K562 (cell line): ENCODE results near the gene ZNF750. TPM values are rescaled to one million over a fixed set of nuclear protein-coding genes. Genes with fewer than 3 reads are reported as not detected.

Experiments
- ATAC-seq: fragments of 200-7000 bp; cut with Tn5 transposase; 3 replicates; pipeline ENCODE4 v1.9.1; 2020; ENCODE audit warnings: moderate library complexity
- BruUV-seq: library from RNA; stranded (reverse); fragments of 400-500 nt; replicated peaks from 2 replicates; lab custom pipeline; 2021; lab: Mats Ljungman, UMichigan
- CTCF ChIA-PET: fragments of 300-600 bp; formaldehyde crosslinking; extraction: SDS; loops from one replicate; lab custom pipeline; 2021; ENCODE audit warnings: low intra/inter-chr PET ratio; lab: Yijun Ruan, JAX
- POLR2A ChIA-PET: fragments of 300-600, 350-650 bp; sonication (Branson Sonifier 250); formaldehyde crosslinking; extraction: SDS; loops from one replicate; lab custom pipeline; 2021; ENCODE audit warnings: antibody characterized with exemption, inconsistent platforms; lab: Yijun Ruan, JAX
- DNase-seq, 4 experiments: peaks; one replicate each; pipeline versions ENCODE4 v3.0.0 to v3.0.0-alpha.2; 2011 to 2018; ENCODE audit warnings: low spot score in 3 of 4, mixed read lengths in 3 of 4; ENCODE audit errors: extremely low read depth in 1 of 4
- FAIRE-seq: peaks from 2 replicates; lab custom pipeline; 2011; peaks lifted over from hg19 to GRCh38; lab: Jason Lieb, UNC
- H2AFZ ChIP-seq: 2 replicates; pipeline ENCODE4 v1.6.0; 2011; ENCODE audit warnings: low read depth, low read length, control low read depth, inconsistent platforms
- H3K27ac ChIP-seq: fragments of 200-600 bp; 3 replicates; pipeline ENCODE4 v1.8.0; 2011; ENCODE audit warnings: low read depth, mild to moderate bottlenecking, control low read depth, inconsistent platforms, low read length, moderate library complexity, mixed read lengths; ENCODE audit errors: extremely low read depth
- H3K27me3 ChIP-seq, 2 experiments: fragments of 300-600 bp in 1 of 2; 2 replicates in 1 of 2; 3 replicates in 1 of 2; pipeline versions ENCODE4 v1.6.0 to v1.8.0; 2011; ENCODE audit warnings: inconsistent platforms in 2 of 2, low read length in 2 of 2, mild to moderate bottlenecking in 1 of 2, mixed read lengths in 1 of 2, moderate library complexity in 1 of 2; ENCODE audit not compliant: control insufficient read depth in 2 of 2, insufficient read depth in 2 of 2
- H3K36me3 ChIP-seq: fragments of 300-600 bp; 3 replicates; pipeline ENCODE4 v1.8.0; 2011; ENCODE audit warnings: mild to moderate bottlenecking, low read length, inconsistent platforms; ENCODE audit not compliant: control insufficient read depth, insufficient read depth
- H3K4me1 ChIP-seq, 2 experiments: fragments of 200-600 bp in 1 of 2; replicated peaks in 1 of 2; 2 replicates in 1 of 2; 3 replicates in 1 of 2; pipeline versions ENCODE4 v1.5.1 to v1.8.0; 2011; ENCODE audit warnings: inconsistent platforms in 2 of 2, low read length in 2 of 2, mild to moderate bottlenecking in 1 of 2, mixed read lengths in 1 of 2, moderate library complexity in 1 of 2; ENCODE audit not compliant: control insufficient read depth in 2 of 2, insufficient read depth in 2 of 2
- H3K4me2 ChIP-seq: 2 replicates; pipeline ENCODE4 v1.6.1; 2011; ENCODE audit warnings: low read length, control low read depth, inconsistent platforms, mixed read lengths; ENCODE audit not compliant: insufficient read depth
- H3K4me3 ChIP-seq: fragments of 200-600 bp; sonication (generic), shearing (Covaris generic); 2 replicates; pipeline ENCODE4 v1.5.1; 2016; ENCODE audit warnings: control low read depth, inconsistent platforms
- H3K79me2 ChIP-seq: fragments of 200-600 bp; 3 replicates; pipeline ENCODE4 v1.8.0; 2011; ENCODE audit warnings: low read length, inconsistent platforms; ENCODE audit not compliant: control insufficient read depth, insufficient read depth
- H3K9ac ChIP-seq, 2 experiments: 2 replicates each; pipeline versions ENCODE4 v1.6.0 to v1.6.1; 2011; ENCODE audit warnings: low read depth in 2 of 2, low read length in 2 of 2, control low read depth in 1 of 2, inconsistent platforms in 1 of 2, mild to moderate bottlenecking in 1 of 2, mixed read lengths in 1 of 2; ENCODE audit not compliant: insufficient read depth in 1 of 2
- H3K9me1 ChIP-seq: one replicate; pipeline ENCODE4 v1.6.0; 2011; ENCODE audit warnings: inconsistent platforms, mild to moderate bottlenecking, low read length, moderate library complexity; ENCODE audit not compliant: control insufficient read depth, insufficient read depth
- H3K9me3 ChIP-seq: replicated peaks from 2 replicates; pipeline ENCODE4 v1.5.1; 2011; ENCODE audit warnings: low read depth, low read length, inconsistent platforms; ENCODE audit not compliant: control insufficient read depth, insufficient read depth
- H4K20me1 ChIP-seq: replicated peaks from 2 replicates; pipeline ENCODE4 v1.6.1; 2011; ENCODE audit warnings: low read length, inconsistent platforms, mixed read lengths; ENCODE audit not compliant: control insufficient read depth, insufficient read depth
- CBFA2T2 ChIP-seq: fragments of 450-650 bp; conservative IDR thresholded peaks from 2 replicates; pipeline ENCODE4 v1.6.1; 2017; ENCODE audit warnings: mild to moderate bottlenecking
- DNMT1 ChIP-seq: fragments of 450-650 bp; IDR thresholded peaks from 2 replicates; pipeline ENCODE4 v1.6.1; 2016; ENCODE audit warnings: antibody characterized with exemption, mild to moderate bottlenecking
- GABPA ChIP-seq: fragments of 200-800 bp; sonication (Bioruptor generic); conservative IDR thresholded peaks from 2 replicates; pipeline ENCODE4 v1.6.1; 2016; ENCODE audit warnings: low read depth, missing genetic modification characterization, missing compliant biosample characterization
- MTA2 ChIP-seq: fragments of 450-650 bp; IDR thresholded peaks from 2 replicates; pipeline ENCODE4 v1.6.1; 2016; ENCODE audit warnings: low read depth
- NR0B1 ChIP-seq: fragments of 450-650 bp; IDR thresholded peaks from one replicate; pipeline ENCODE4 v1.6.1; 2018; ENCODE audit warnings: mild to moderate bottlenecking, moderate library complexity; ENCODE audit not compliant: partially characterized antibody
- POLR2G ChIP-seq: fragments of 200-400 bp; formaldehyde crosslinking; IDR thresholded peaks from 2 replicates; pipeline ENCODE4 v1.6.1; 2017; ENCODE audit warnings: low read depth, mild to moderate bottlenecking, antibody characterized with exemption, low read length, moderate library complexity
- SMARCC2 ChIP-seq: fragments of 450-650 bp; IDR thresholded peaks from 2 replicates; pipeline ENCODE4 v1.6.1; 2017; ENCODE audit warnings: antibody characterized with exemption, moderate library complexity, mild to moderate bottlenecking, low read depth
- WGBS: fragments of 100-300 bp; shearing (Covaris generic); methylation state at CpG from one replicate; pipeline ENCODE4 v1.1.6; 2016; ENCODE audit warnings: low coverage, mixed read lengths; ENCODE audit not compliant: insufficient coverage; ENCODE audit errors: missing lambda C conversion rate; 5-methylcytosine and 5-hydroxymethylcytosine counted together
- in situ Hi-C: fragments of 300-500 bp; cut with MboI; formaldehyde crosslinking; loops from 4 replicates; pipeline ENCODE4 v1.15.0; 2018; ENCODE audit warnings: inconsistent platforms, mixed read lengths
- intact Hi-C: fragments of 100-400 bp; cut with micrococcal nuclease; formaldehyde crosslinking; loops from 2 replicates; pipeline ENCODE4 v1.14.2; 2022
- polyA plus RNA-seq, 8 experiments: library from polyadenylated mRNA; depleted of rRNA in 4 of 8; stranded (reverse) in 5 of 8; unstranded in 3 of 8; fragments of >200 nt; fragmentation: Nextera tagmentation in 2 of 8; fragmentation: Illumina TruSeq in 1 of 8; extraction: Ambion mirVana in 2 of 8; extraction: Trizol in 1 of 8; gene quantifications; 2 replicates each; pipeline versions ENCODE4 v1.2.1 to v1.2.3, GENCODE V29; 2011 to 2014; ENCODE audit warnings: inconsistent platforms in 1 of 8, missing spikeins in 1 of 8
- total RNA-seq, 7 experiments: library from RNA; depleted of rRNA in 6 of 7; stranded (reverse); fragments of >200 nt in 6 of 7; fragmentation: Illumina TruSeq in 2 of 7; extraction: Trizol in 2 of 7; gene quantifications; 2 replicates each; pipeline versions ENCODE4 v1.2.1 to v1.2.3, GENCODE V29; 2011 to 2021; ENCODE audit warnings: low replicate concordance in 1 of 7
- TF ChIP-seq, protein P1 (sequence below), 3 experiments: fragments of 200-800 bp in 1 of 3; fragments of 250-450 bp in 1 of 3; fragments of 450-650 bp in 1 of 3; sonication (Bioruptor Pico) in 1 of 3; sonication (Bioruptor generic) in 1 of 3; formaldehyde crosslinking in 1 of 3; IDR thresholded peaks; 2 replicates each; pipeline versions ENCODE4 v1.6.1 to v1.8.0; 2016 to 2022; ENCODE audit warnings: mild to moderate bottlenecking in 2 of 3, missing genetic modification characterization in 2 of 3, missing compliant biosample characterization in 1 of 3, moderate library complexity in 1 of 3

The ZNF750 gene
- total and polyA plus RNA-seq, 9 of the 15 experiments (the other 6 are each of a cell fraction or from before 2014, with no cell fraction given): not detected

DNA sequence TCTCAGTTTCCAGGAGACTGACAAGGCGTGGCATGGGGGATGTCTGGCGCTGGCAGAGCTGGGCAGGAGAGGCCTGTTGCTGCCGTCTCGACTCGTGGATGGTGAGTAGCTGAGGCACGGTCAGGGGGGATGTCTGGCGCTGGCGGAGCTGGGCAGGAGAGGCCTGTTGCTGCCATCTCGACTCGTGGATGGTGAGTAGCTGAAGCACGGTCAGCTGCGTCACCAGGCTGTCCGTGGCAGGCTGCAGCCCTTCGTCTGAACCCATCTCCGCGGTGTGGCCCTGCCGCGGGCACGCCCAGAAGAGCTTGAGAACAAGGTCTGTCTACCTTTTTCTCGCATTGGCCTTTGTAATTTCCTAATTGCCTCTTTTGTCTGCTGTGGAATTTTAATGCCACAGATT, 25.0 kb downstream of the ZNF750 start:
- Histone ChIP-seq H3K79me2 (no peaks in the 10 kb centered on the region), H3K9me1 (no peaks in the 10 kb centered on the region), H3K9ac (no peak overlapping the region), H3K27me3 (no peaks in the 10 kb centered on the region), H2AFZ (no peak overlapping the region), H3K9me3 (peaks cover 2% of the 10 kb centered on the region; the same call in 1 of the 2 replicates), H3K4me3 (no peak overlapping the region), H3K4me1 (peaks cover 0 to 3% of the 10 kb centered on the region in 2 experiments; a peak in 1 of 5 replicates), H3K27ac (no peak overlapping the region), H3K4me2 (no peak overlapping the region), H4K20me1 (no peaks in the 10 kb centered on the region), H3K36me3 (peaks cover 75% of the 10 kb centered on the region)
- CTCF ChIA-PET: no interaction called here
- WGBS: 99% methylated on average over 15 of the region's 20 CpGs
- intact Hi-C loops (no loop called here), in situ Hi-C loops (no loop called here)
- DNase-seq: no peak
- POLR2A ChIA-PET: interaction anchor here (0.6 kb wide), 1 partner anchor 67 kb away, joined by 3 read pairs; no protein-coding TSS in a partner anchor
- no peak for FAIRE-seq
- TF ChIP-seq POLR2G (0 out of 2 replicates have a peak, but pooled peaks have one; percentile 24), SMARCC2 (no peak)
- no peak for ATAC-seq
- BruUV-seq: no TSS peak

DNA sequence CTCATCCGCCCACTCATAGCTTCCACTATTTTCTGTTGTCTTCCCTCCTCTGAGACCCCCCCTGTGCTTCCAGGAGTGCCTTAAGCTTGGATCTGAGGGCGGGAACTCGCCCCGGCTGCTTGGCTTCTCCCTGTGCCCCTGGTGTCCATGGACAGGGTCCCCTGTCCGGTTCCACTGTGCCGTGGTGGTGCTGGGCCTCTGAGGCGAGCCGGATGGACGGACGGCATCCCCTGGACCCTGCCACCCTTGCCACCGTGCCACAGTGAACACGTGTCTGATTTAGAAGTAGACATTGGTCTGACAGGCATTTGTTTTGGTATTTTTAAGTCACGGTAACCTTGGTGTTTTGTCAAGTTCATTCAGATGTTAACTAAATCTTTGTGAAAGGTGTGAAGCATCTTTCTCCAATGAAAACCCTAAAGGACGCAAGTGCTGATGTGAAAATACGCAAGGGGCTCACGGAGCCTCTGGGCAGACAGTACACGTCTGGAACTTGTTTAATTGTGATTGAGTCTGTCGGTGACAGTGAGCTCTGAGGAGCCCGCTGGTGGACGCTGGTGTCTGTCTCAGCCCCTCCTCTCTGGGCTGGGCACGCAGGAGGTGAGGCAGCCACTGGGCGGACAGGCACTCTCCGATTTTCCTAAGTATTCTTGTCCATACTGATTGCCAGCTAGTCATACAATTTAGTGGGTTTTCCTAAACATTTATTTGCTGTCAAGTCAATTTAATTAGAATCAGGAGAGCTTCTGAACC, 26.3 kb downstream of the ZNF750 start:
- H3K36me3 ChIP-seq: peaks cover 77% of the 10 kb centered on the region
- no peaks in the 10 kb centered on the region for H3K79me2 ChIP-seq
- H4K20me1 ChIP-seq: no peaks in the 10 kb centered on the region
- 88% methylated on average over 23 of the region's 23 CpGs for WGBS
- H3K27me3 ChIP-seq: no peaks in the 10 kb centered on the region
- no peak overlapping the region for H3K9ac ChIP-seq
- H3K27ac ChIP-seq: no peak overlapping the region
- no peak overlapping the region for H2AFZ ChIP-seq
- in situ Hi-C loops (no loop called here), intact Hi-C loops (no loop called here)
- ATAC-seq (no peak), DNase-seq (no peak), FAIRE-seq (no peak)
- no peaks in the 10 kb centered on the region for H3K9me1 ChIP-seq
- no peak overlapping the region for H3K4me3 ChIP-seq
- CTCF ChIA-PET: no interaction called here
- peaks cover 0 to 11% of the 10 kb centered on the region in 2 experiments; a peak in 1 of 5 replicates for H3K4me1 ChIP-seq
- BruUV-seq: no TSS peak
- H3K9me3 ChIP-seq: no peaks in the 10 kb centered on the region
- TF ChIP-seq MTA2 (no peak), NR0B1 (no peak), GABPA (tag) (no peak), CBFA2T2 (no peak), DNMT1 (no peak)
- TF ChIP-seq, protein P1, sequence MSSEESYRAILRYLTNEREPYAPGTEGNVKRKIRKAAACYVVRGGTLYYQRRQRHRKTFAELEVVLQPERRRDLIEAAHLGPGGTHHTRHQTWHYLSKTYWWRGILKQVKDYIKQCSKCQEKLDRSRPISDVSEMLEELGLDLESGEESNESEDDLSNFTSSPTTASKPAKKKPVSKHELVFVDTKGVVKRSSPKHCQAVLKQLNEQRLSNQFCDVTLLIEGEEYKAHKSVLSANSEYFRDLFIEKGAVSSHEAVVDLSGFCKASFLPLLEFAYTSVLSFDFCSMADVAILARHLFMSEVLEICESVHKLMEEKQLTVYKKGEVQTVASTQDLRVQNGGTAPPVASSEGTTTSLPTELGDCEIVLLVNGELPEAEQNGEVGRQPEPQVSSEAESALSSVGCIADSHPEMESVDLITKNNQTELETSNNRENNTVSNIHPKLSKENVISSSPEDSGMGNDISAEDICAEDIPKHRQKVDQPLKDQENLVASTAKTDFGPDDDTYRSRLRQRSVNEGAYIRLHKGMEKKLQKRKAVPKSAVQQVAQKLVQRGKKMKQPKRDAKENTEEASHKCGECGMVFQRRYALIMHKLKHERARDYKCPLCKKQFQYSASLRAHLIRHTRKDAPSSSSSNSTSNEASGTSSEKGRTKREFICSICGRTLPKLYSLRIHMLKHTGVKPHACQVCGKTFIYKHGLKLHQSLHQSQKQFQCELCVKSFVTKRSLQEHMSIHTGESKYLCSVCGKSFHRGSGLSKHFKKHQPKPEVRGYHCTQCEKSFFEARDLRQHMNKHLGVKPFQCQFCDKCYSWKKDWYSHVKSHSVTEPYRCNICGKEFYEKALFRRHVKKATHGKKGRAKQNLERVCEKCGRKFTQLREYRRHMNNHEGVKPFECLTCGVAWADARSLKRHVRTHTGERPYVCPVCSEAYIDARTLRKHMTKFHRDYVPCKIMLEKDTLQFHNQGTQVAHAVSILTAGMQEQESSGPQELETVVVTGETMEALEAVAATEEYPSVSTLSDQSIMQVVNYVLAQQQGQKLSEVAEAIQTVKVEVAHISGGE (CRISPR knock-in tag; IDR thresholded peaks at IDR 0.05): 0 out of 6 replicates have a peak, but pooled peaks of 1 of the 3 experiments have one; percentile 15
- no peak overlapping the region for H3K4me2 ChIP-seq
- POLR2A ChIA-PET: interaction anchor here (0.6 kb wide), 1 partner anchor 12 kb away, joined by 3 read pairs; no protein-coding TSS in a partner anchor
